Amniotic stem cell (primary cell): Measurements from ENCODE around the gene NELFB.

Experiments used
- DNase-seq: peaks from one replicate; lab custom pipeline; 2025; lab: John Stamatoyannopoulos, UW

Gene NELFB

DNA sequence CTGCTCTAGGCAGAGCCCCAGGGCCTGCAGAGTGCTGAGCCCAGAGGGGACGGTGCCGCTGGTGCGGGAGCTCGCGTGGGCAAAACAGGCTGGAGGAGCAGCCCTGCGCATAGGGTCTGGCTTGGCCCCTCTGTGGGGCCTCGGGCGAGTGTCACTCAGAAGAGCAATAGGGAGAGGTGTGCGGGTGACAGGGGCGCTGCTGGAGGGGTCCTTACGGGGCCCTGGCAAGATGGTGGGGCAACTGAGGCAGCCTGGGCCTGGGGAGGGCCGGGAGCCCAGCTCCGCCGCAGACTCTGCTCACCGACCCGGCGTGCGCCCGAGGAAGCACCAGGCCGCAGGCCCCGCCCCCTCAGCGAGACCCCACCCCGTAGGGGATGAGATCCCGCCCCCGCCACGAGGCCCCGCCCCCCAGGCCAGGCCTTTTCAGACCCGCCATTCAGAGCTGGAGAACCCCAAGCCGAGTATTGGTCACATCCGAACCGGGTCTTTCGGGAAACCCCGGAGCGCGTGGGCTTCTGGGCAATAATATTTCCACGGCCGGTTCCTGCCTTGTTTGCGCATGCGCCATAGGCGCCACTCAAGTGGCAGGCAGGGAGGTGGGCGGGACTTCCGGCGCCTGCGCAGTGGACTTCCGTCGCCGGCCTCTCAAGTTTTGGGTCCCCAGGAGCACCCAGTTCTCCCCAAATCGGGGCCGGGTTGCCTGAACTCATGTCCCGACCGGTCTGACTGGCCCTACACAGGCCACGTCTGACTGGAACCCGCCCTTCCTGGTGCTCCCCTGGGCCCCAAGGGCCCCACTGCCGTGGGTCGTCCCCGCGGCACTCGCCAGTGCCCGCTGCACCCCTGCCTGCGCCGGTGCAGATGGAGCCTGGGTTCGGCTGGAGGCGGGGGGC lies 31.8 kb upstream of the NELFB start:
- DNase-seq, result peak; percentile 95

DNA sequence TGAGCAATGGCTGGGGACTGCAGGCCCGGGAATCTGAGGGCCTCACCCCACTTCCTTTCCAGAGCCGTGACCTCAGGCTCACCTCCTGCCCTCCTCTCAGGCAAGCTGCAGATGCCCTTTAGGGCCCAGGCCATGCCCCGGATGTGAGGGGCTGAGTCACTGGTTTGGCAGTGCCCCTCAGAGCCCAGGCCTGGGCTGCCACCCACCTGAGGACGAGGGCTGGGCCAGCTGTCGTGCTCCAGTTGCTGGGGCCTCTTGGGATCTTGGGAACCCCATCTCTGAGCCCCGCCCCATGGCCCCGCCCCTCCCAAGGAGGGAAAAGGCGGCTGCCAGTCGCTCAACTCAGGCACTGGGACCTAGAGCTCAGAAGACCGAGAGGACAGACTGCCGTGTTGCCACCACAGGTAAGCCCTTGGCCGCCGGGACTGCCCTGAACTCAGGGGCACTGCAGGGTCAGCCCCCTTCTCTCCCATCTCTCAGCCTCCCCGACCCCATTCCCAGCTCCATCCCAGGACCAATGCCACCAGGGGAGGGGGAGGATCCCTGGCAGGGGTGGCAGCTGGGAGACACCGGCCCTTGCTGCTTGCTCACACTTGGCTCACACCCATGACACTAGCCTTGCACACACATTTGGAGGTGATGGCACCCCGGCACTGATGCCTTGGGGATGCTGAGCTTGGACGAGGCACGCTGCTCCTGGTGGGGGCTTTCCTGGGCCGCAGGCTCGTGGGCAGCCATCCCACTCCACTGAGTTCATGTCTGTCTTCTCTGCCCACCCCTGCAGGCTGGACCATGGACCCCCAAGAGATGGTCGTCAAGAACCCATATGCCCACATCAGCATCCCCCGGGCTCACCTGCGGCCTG lies 30.1 kb upstream of the NELFB start, which contains the start of gene CYSRT1:
Gene CYSRT1, plus strand, starts transcription at position 345 of the 865 bp plus-strand sequence. Its CDS starts 448 bp downstream, at position 793.
- DNase-seq, result no peak

DNA sequence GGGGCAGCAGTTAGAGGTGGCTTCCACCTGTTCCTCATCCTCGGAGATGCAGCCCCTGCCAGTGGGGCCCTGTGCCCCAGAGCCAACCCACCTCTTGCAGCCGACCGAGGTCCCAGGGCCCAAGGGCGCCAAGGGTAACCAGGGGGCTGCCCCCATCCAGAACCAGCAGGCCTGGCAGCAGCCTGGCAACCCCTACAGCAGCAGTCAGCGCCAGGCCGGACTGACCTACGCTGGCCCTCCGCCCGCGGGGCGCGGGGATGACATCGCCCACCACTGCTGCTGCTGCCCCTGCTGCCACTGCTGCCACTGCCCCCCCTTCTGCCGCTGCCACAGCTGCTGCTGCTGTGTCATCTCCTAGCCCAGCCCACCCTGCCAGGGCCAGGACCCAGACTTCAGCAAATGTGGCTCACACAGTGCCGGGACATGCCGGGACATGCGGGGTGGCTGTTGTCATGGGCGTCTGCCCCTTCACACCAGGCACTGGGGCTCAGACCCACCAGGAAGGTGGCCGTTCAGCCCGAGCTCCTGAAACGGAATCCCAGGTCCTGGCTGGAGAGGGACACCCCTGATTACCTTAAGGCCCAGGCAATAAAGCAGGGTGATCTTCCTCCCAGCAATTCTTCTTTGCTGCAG lies 29.3 kb upstream of the NELFB start:
- no peak for DNase-seq

DNA sequence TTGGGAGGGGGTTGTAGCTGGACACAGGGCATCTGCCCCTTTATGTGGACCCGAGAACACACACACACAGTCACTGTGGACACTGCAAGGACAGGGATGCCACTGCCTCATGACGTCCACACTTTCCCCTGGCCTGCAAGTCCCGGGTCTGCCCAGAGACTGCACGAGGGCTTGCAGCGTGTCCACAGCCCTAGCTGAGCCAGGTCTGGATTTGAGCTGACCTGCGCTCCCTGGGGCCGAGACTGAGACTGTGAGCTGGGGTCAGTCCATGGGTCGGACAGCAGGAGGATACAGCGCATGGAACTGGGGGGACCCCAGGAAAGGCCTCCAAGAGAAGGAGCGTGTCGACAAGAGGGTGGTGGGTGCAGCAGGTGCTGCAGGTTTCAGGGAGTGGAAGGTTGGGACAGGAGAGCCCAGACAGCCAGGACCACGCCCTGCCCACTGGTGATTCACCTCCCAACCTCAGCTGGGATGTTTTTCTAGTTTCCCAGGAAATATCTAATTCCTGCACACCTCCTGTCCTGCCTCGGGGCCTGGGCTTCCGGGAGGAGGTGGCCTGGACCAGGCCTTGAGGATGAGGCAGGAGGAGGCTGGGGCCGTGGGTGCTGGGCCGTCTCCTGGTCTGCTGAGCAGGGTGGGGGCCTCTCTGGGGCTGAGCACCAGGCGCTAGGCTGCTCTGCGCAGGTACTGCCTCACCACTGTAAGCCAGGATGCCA lies 28.6 kb upstream of the NELFB start:
- no peak for DNase-seq

DNA sequence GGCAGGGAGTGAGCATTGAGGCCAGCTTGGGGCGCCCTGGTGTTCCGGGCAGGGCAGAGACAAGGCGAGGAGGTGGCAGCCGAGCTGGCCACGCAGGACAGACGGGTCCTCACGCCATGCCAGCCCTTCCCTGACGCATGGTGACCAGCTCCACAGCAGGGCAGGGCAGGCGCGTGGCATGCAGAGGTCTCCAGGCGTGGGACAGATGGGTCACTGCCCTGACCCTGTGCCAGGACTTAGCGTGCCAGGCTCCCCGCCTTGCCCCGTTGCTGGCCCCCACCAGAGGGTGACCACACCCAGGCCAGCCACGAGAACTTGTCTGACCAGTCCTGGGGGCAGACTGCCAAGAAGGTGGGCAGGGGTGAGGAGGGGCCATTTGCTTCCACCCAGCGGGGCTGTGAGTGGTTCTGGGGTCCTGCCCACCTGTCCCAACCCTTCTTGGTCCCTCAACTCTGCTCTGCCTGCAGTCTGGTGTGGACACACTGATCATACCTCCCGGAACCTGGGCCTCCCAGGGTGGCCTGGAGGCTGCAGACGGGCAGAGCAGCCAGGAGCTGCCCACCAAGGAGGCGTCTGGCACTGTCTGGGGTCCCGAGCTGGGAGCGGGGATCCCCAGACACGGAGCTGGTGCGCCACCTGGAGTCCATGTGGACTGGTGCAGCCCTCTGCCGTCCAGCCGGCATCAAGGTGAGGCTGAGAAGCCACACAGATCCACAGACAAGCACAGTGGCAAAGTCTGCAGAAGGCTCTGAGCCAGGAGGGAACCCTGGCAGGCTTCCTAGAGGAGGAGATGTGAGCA lies 27.9 kb upstream of the NELFB start, which contains the start of gene RNF224:
Gene RNF224, plus strand, starts transcription at position 449 of the 799 bp plus-strand sequence. CDS start 834 bp downstream, outside the sequence.
- DNase-seq, result peak; percentile 47

DNA sequence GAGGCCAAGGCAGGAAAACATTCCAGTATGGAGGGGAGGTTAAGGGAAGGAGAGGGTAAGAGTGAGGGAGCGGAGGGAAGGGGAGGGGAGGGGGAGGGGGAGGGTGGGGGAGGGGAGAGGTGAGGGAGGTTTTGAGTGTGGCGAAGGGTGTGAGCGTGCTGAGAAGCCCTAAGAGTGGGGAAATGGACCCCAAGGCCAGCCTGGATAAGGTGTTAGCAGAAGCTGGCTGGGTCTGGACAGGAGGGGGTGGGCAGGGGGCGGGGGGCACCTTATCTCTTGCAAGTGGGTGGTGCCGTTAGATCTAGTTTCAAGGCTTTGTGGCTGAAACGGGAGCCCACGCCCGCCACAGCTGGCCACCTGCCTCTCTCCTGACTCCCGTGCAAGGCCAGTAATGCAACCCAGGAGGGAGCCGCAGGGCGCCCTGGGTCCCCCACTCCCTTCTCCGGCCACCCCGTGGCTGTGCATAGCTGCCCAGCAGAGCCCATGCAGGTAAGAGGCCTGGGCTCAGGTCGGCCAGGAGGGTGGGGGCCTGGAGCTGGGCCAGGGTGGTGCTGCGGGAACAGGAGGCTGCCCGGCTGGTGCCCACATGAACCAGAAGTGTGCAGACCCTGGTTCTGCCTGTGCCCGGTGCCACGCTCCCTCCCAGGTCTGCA lies 27.1 kb upstream of the NELFB start:
- DNase-seq, result no peak

DNA sequence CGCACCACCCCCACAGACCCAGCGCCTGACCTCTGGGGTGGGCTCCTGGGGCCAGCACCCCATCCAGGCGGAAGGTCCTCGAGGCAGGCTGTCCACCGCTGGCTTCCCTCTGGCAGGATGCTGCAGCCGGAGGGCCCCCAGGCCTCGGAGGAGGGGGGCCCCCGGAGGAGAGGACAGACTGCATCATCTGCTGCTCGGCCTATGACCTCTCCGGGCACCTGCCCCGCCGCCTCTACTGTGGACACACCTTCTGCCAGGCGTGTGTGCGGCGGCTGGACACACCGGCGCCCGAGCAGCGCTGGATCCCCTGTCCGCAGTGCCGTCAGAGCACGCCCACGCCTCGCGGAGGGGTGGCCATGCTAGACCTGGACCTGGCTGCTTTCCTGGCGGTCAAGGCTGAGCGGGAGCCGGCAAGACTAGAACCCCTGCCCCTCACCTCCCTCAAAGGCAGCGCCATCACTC lies 26.6 kb upstream of the NELFB start:
- no peak for DNase-seq

DNA sequence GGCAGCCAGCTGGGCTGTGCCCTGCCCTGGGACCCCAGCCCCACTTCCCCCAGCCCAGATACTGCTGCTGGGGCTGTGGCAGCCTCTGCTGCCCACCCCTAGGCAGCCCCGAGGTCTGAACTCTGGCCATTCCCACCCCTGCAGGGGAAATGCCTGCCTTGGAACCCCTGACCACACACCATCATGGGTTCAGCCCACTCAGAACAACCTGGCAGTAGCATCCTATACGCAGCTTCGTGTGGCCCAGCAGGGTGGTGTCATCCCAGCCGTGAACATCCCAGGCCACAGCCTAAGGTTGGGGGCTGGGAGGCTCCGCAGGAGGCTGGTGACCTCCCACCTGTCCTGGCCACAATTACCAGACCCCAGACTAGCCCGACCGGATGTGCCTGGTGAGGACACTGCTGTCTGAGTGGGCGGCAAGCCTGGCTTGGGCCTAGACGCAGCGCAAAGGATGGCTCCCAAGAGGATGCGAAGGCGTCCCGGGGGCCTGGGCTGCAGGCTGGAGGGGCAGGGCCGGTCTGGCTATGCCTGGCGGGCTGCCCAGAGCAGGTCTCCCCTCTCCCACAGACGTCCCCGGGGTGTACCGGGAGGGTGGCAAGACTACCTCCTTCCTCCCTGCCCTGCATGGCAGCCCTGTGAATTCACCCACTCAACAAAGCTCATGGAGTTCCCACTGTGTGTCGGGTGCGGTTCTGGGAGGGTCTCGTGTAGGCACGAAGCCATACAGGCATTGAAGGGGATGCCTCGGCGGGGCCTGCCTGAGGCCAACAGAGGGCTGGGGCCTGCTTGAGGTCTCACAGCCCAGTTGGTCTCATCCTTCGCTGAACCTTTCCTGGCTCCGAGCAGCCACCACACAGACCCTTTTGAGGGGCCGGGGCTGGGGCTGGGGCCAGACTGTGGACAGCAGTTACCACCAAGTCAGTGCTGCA lies 25.9 kb upstream of the NELFB start:
- no peak for DNase-seq

DNA sequence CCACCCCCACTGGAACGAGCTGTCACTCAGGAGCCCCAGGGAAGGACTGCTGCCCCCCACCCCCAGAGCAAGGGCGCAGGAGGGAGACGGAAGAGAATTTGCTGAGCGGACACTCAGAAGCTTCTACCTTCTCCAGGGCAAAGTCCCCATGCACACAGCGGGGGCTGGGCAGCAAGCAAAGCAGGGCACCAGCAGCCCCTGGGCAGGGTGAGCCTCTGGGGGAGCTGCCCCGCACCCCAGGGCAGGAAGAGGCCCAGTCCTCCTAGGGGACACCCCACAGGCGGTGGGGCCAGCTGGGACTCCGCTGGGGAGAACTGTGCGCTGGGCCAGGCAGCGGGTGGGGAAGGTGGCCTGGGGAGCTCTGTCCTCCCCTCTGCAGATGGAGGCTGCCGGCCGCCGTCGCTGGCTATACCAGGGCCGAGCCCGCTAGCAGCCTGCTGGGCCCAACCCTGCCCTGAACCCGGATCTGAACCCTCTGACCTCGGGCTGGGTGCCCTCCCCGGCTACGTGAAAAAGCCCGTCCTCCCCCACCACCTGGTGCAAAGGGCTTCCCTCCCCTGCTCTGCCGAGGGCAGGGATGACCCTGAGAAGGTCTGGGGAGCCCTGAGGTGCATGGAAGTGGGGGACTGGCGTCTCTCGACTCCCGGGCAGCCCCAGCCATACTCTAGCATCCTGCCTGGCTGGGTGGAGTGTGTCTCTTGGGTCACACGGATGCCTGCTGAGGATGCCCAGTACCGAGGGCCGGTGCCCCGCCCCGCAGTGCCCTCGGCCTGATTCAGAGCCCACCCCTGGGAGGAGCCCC lies 25.0 kb upstream of the NELFB start:
- no peak for DNase-seq

DNA sequence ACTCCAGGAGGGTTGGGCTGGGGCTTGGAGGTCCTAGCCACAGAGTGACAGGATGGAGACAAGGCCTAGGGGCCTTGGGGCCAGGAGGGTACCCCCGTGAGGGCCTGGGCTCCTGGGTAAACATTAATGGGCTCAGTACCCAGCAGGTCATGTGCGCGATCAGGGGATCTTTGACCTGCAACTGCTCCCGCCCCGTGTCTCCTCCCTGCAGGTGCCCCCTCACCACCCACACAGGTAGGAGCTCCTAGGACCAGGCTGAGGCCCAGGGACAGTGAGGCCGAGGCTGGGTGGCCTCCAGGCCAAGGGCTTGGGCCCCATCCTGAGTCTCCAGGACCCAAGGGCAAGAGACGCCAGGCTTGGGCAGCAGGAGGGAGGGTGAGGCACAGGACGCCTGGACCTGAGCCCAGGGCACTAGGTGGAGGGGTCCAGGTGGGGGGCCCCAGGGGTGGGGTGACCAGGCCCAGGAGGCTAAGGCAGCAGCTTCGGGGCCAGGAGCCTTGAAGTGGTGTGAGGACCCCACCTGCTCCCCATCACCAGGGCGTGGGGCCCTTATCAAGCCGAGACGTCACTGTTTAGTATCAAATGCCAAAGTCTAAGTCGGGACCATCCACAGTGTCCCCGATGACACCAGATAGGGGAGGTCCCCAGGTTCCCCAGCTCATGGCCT lies 24.3 kb upstream of the NELFB start, which contains the start of gene SLC34A3:
Gene SLC34A3, plus strand, starts transcription at position 197 of the 667 bp plus-strand sequence. CDS start 802 bp downstream, outside the sequence.
- no peak for DNase-seq

DNA sequence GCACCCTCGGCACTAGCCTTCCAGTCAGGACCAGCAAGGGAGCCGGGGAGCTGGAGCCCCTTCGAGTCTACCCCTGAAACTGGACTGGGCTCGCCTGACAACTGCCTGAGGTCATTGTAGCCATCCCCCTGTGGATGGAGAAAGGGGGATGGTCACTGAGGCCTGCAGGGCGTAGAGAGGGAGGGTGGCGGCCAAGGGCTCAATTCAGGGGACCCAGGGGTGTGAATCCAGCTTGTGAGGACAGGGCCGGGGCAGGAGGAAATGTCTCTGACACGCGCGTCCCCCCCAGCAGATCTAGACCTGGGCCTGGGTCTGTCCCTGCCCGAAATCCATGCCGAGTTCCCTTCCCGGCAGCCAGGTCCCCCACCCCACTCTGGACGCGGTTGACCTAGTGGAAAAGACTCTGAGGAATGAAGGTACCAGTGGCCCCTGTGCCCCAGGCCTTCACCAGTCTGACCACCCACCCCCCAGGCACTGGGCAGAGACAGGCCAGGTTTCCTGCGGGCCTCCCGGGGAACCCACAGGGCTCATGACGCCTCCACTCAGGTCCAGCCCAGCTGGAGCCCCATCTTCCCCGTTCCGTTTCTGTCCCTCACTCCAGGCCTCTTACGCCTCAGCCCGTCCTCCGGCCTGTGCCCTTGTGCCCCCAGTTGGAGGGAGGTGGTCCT lies 23.6 kb upstream of the NELFB start:
- DNase-seq, result no peak

DNA sequence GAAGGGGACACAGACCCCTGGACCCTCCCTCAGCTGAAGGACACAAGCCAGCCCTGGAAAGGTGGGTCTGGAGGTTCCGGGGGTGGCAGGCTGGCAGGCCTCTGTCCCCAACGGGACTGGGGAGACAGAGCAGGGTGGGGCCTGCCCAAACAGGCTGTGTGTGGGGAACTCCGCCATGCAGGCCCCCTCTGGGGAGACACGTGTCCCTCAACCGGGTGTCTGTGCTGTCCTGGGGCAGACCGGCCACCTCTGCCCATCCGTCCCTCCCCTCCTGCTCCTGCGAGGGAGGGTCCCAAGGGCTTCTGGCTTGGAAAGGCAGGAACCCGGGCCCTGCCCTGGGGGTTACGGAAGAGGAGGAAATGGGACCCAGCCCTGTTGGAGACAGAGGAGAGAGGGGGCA lies 23.0 kb upstream of the NELFB start:
- no peak for DNase-seq

DNA sequence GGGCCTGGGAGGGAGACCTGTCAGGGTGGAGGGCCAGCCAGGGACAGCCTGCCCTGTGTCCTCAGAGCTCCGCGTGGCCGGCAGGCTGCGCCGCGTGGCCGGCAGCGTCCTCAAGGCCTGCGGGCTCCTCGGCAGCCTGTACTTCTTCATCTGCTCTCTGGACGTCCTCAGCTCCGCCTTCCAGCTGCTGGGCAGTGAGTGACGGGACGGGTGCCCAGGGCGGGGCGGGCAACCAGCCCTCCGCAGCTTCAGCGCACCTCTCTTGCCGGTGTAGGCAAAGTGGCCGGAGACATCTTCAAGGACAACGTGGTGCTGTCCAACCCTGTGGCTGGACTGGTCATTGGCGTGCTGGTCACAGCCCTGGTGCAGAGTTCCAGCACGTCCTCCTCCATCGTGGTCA lies 22.6 kb upstream of the NELFB start:
- no peak for DNase-seq

DNA sequence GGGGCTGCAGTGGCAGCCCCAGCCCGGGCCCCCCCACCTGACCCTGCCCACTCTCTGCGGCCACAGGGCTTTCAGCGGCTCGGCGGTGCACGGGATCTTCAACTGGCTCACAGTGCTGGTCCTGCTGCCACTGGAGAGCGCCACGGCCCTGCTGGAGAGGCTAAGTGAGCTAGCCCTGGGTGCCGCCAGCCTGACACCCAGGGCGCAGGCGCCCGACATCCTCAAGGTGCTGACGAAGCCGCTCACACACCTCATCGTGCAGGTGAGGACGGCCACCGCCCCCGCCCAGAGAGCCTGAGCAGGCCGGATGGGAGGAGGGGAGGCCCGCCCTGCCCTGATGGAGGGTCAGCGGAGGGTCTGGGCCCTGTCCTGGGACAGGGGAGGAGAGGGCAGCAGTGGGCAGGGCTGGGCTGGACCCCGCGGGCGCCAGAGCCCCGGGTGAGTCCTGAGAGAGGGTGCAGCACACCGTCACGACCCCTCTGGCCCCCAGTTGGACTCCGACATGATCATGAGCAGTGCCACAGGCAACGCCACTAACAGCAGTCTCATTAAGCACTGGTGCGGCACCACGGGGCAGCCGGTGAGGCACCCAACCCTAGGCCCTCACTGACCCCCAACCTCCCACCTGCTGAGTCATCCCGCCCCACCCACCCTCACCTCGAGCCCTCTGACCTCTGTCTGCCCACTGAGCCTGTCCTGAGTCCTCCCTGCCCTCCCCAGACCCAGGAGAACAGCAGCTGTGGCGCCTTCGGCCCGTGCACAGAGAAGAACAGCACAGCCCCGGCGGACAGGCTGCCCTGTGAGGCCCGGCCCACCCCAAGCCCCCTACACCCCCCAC lies 21.8 kb upstream of the NELFB start:
- DNase-seq, result no peak

DNA sequence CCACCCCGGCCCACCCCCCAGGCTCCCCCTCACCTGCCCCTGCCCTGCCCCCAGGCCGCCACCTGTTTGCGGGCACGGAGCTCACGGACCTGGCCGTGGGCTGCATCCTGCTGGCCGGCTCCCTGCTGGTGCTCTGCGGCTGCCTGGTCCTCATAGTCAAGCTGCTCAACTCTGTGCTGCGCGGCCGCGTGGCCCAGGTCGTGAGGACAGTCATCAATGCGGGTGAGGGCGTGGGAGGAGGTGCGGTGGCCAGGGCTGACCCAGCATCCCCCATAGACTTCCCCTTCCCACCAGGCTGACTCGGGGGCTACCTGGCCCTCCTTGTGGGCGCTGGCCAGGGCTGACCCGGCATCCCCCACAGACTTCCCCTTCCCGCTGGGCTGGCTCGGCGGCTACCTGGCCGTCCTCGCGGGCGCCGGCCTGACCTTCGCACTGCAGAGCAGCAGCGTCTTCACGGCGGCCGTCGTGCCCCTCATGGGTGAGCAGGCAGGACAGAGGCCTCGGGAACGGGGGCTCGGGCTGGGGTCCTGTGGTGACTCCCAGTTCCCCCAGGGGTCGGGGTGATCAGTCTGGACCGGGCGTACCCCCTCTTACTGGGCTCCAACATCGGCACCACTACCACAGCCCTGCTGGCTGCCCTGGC lies 21.0 kb upstream of the NELFB start:
- no peak for DNase-seq
